ENCODE results near the gene TMEM123.

Gene TMEM123

GRCh38 chr11:102385085-102386007 is 67.2 kb downstream of the TMEM123 start:
- DNase-seq: no peak
- H3K9me3 Mint-ChIP-seq: no peaks in the 10 kb centered on the region
- H3K4me3 Mint-ChIP-seq: no peak overlapping the region
- no peaks in the 10 kb centered on the region for H3K27me3 Mint-ChIP-seq (ENCODE audit: low read depth, poor library complexity)
- H3K36me3 Mint-ChIP-seq (ENCODE audit: low read depth): peaks cover 45% of the 10 kb centered on the region
- no peak for TF ChIP-seq CTCF (IDR thresholded peaks at IDR 0.05)
- peaks cover 26% of the 10 kb centered on the region for H3K4me1 Mint-ChIP-seq
- H3K27ac Mint-ChIP-seq: peak overlapping the region; percentile 90

- no peaks in the 10 kb centered on the region for H3K27me3 Mint-ChIP-seq (ENCODE audit: low read depth, poor library complexity)
- no peak for DNase-seq
- peaks cover 26% of the 10 kb centered on the region for H3K4me1 Mint-ChIP-seq
- H3K9me3 Mint-ChIP-seq: no peaks in the 10 kb centered on the region
- no peak overlapping the region for H3K4me3 Mint-ChIP-seq
- H3K36me3 Mint-ChIP-seq (ENCODE audit: low read depth): peaks cover 50% of the 10 kb centered on the region
- peak overlapping the region; percentile 90 for H3K27ac Mint-ChIP-seq
- TF ChIP-seq CTCF (IDR thresholded peaks at IDR 0.05): no peak
Measured at GRCh38 chr11:102384419-102385079, 68.0 kb downstream of the TMEM123 start.

GRCh38 chr11:102383839-102384238 is 68.7 kb downstream of the TMEM123 start:
- no peak for DNase-seq
- H3K4me1 Mint-ChIP-seq: peaks cover 26% of the 10 kb centered on the region
- no peaks in the 10 kb centered on the region for H3K9me3 Mint-ChIP-seq
- H3K27me3 Mint-ChIP-seq (ENCODE audit: low read depth, poor library complexity): no peaks in the 10 kb centered on the region
- TF ChIP-seq CTCF (IDR thresholded peaks at IDR 0.05): no peak
- peaks cover 50% of the 10 kb centered on the region for H3K36me3 Mint-ChIP-seq (ENCODE audit: low read depth)
- no peak overlapping the region for H3K4me3 Mint-ChIP-seq
- peak overlapping the region; percentile 90 for H3K27ac Mint-ChIP-seq

GRCh38 chr11:102382384-102382783 is 70.2 kb downstream of the TMEM123 start:
- H3K27ac Mint-ChIP-seq: no peak overlapping the region
- peaks cover 26% of the 10 kb centered on the region for H3K4me1 Mint-ChIP-seq
- H3K27me3 Mint-ChIP-seq (ENCODE audit: low read depth, poor library complexity): no peaks in the 10 kb centered on the region
- H3K36me3 Mint-ChIP-seq (ENCODE audit: low read depth): peaks cover 53% of the 10 kb centered on the region
- DNase-seq: no peak
- no peak for TF ChIP-seq CTCF (IDR thresholded peaks at IDR 0.05)
- no peak overlapping the region for H3K4me3 Mint-ChIP-seq
- no peaks in the 10 kb centered on the region for H3K9me3 Mint-ChIP-seq

GRCh38 chr11:102378818-102379217 is 73.7 kb downstream of the TMEM123 start:
- H3K9me3 Mint-ChIP-seq: no peaks in the 10 kb centered on the region
- no peak overlapping the region for H3K27ac Mint-ChIP-seq
- H3K36me3 Mint-ChIP-seq (ENCODE audit: low read depth): peaks cover 68% of the 10 kb centered on the region
- H3K4me1 Mint-ChIP-seq: peaks cover 13% of the 10 kb centered on the region
- H3K27me3 Mint-ChIP-seq (ENCODE audit: low read depth, poor library complexity): no peaks in the 10 kb centered on the region
- no peak overlapping the region for H3K4me3 Mint-ChIP-seq
- no peak for DNase-seq
- no peak for TF ChIP-seq CTCF (IDR thresholded peaks at IDR 0.05)
